VCaP (cell line): ENCODE results near the gene OR52D1.

Experiments
- H3K27ac ChIP-seq: fragments of 450-650 bp; 2 replicates; pipeline ENCODE4 v1.5.1; 2017
- TF ChIP-seq, protein P1 (sequence below): fragments of 450-650 bp; conservative IDR thresholded peaks from 2 replicates; pipeline ENCODE4 v1.5.1; 2017; ENCODE audit warnings: mild to moderate bottlenecking, moderate library complexity

OR52D1 gene

DNA sequence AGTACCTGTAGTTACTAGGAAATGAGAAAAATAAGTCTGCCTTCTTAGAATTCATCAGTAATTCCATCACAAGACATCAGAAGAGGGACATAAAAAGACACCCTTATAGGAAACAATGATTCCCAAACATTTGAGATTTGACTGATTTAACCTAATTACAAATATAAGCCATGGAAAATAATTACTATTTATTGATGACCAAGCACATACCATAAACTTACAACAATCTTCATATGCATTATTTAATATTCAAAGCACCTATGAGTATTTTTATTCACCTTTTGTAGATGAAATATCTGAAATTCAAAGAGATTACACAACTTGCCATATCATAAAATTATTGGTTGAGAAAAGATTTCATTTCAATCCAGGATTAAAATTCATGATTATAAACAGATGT lies 14.6 kb upstream of the OR52D1 start:
- no peak overlapping the region for H3K27ac ChIP-seq
- TF ChIP-seq, protein P1, sequence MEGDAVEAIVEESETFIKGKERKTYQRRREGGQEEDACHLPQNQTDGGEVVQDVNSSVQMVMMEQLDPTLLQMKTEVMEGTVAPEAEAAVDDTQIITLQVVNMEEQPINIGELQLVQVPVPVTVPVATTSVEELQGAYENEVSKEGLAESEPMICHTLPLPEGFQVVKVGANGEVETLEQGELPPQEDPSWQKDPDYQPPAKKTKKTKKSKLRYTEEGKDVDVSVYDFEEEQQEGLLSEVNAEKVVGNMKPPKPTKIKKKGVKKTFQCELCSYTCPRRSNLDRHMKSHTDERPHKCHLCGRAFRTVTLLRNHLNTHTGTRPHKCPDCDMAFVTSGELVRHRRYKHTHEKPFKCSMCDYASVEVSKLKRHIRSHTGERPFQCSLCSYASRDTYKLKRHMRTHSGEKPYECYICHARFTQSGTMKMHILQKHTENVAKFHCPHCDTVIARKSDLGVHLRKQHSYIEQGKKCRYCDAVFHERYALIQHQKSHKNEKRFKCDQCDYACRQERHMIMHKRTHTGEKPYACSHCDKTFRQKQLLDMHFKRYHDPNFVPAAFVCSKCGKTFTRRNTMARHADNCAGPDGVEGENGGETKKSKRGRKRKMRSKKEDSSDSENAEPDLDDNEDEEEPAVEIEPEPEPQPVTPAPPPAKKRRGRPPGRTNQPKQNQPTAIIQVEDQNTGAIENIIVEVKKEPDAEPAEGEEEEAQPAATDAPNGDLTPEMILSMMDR = no peak

DNA sequence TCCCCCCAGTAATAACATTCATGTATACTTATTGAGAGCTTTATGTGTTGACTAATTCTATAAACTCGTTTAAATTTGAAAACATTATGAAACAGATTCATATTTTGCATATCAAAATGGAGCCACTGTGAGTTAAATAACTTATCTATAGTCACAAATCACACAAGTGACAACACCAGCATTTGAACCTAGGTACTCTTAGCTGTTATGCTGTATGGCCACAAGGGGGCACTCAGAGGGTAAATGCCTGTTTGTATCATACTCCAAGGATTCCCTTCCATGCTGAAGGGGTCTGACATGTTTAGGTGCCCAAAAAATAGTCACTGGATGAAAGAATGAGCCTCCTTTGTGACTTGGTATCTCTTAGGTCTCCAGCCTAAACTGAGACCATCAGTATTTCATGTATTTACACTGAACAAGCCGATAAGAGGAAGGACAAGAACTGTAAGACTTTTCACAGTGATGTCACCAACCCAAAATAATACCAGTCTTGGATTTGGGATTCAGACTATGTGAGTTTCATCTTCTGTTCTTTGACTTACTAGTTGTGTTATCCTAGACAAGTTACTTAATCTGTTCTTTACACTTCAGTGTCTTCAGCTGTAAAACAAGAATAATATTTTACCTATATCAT lies 12.2 kb upstream of the OR52D1 start:
- TF ChIP-seq, protein P1 = peak; percentile 78
- H3K27ac ChIP-seq = no peak overlapping the region

DNA sequence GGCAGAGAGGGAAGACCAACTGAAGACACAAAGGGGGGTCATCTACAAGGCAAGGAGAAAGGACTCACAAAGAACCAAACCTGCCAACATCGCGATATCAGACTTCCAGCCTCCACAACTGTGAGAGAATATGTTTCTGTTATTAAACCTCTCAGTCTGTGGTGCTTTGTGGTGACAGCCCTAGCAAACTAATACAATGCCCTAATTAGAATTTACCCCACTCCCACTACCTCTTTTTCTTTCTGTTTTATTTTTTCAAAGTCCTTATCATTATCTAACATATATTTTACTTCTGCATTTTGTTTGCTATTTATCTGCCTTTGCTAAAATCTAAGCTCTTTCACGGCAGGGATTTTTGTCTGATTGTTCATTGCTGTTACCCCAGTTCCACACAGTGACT lies 2.5 kb upstream of the OR52D1 start:
- no peak overlapping the region for H3K27ac ChIP-seq
- TF ChIP-seq, protein P1 = no peak

DNA sequence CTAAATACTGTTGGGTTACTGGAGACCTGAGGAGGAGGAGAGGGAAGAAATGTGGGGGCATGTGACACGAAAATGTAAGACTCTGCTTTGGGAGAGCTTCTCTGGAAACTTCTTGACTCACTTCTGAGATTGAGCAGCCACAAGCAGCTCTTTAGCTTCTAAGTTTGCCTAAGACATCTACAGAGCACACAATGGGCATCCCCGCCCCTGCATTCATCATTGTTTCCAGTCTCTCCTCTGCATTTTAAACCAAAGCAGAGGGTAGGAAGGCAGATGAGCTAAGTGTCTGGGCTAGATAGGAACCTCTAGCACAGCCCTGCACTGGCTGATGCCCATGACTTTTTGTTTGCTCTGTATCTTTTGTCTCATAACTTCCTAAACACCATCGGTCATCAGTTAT lies 2.1 kb upstream of the OR52D1 start:
- no peak overlapping the region for H3K27ac ChIP-seq
- TF ChIP-seq, protein P1 = no peak

DNA sequence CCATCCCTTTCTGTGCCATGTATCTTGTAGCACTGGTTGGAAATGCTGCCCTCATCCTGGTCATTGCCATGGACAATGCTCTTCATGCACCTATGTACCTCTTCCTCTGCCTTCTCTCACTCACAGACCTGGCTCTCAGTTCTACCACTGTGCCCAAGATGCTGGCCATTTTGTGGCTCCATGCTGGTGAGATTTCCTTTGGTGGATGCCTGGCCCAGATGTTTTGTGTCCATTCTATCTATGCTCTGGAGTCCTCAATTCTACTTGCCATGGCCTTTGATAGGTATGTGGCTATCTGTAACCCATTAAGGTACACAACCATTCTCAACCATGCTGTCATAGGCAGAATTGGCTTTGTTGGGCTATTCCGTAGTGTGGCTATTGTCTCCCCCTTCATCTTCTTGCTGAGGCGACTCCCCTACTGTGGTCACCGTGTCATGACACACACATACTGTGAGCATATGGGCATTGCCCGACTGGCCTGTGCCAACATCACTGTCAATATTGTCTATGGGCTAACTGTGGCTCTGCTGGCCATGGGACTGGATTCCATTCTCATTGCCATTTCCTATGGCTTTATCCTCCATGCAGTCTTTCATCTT lies 414 bp downstream of the OR52D1 start:
- no peak overlapping the region for H3K27ac ChIP-seq
- TF ChIP-seq, protein P1 = no peak

DNA sequence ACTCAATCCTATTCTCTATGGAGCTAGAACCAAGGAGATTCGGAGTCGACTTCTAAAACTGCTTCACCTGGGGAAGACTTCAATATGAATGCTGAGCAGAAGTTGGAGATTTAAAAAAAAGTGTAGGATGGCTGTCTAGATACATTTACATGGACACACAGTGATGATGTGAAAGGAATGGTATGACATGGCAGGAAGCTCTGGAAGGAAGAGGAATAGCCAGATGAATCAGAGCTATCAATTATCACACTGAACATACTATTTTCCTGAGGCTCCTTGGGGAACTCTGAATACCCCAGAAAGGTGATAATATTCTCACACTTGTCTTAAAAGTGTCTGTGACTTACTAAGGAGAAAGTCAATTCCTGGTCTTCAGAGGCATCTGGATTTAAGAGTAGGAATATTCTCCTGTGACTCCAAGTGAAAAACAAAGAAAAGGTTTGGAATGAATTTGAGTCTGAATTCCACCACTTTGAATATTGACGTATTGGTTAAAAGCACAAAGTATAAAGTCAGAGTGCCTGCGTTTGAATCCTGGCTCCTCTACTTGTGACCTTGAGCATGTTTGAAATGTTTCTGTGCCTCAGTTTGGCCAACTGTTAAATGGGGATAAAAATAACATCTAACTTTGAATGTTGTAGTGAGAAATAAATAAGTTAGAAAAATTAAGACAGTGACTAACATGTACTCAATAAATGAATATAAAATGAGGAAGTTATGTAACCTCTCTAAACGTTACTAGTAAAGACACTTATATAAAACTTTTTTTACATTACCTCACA lies 1.3 kb downstream of the OR52D1 start:
- TF ChIP-seq, protein P1 = no peak

DNA sequence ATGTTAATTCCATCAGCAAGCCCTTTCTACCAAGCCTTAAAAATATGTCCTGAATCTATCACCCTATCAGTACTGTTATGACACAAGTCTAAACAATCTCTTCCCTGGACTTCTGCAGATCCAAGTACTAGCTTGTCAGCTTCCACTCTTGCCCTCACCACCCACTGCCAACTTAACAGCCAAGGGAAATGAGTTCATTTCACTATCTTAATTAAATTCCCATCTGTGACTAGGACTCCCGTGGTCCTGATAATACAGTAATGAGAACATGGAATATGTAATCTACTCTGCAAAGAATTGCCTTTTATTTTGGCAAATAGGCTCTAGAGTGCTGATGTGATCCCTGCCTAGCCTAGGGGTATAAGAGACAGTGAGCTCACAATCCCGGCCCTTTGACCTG lies 11.2 kb downstream of the OR52D1 start:
- TF ChIP-seq, protein P1 = no peak
- no peak overlapping the region for H3K27ac ChIP-seq

More for the DNA sequence above, 1.3 kb downstream of the OR52D1 start:
- no peak overlapping the region for H3K27ac ChIP-seq
